SK-N-SH treated with all-trans-retinoic acid at 6 μM for 48 hours (cell line): ENCODE measurements around the gene PRMT5.

ENCODE experiments used
- ATAC-seq: fragments of 200-7000 bp; cut with Tn5 transposase; 3 replicates; pipeline ENCODE4 v1.9.1; 2020; ENCODE audit warnings: mild to moderate bottlenecking, moderate library complexity
- ARNTL ChIP-seq: fragments of 450-650 bp; formaldehyde crosslinking; IDR thresholded peaks from 2 replicates; pipeline ENCODE4 v1.5.0; 2020; ENCODE audit warnings: low read depth, mild to moderate bottlenecking, moderate library complexity, borderline replicate concordance
- BACH2 ChIP-seq: fragments of 250-450 bp; sonication (Bioruptor Pico); IDR thresholded peaks from 2 replicates; pipeline ENCODE4 v1.9.0; 2021; ENCODE audit warnings: mild to moderate bottlenecking, borderline replicate concordance
- CREB5 ChIP-seq: fragments of 250-450 bp; sonication (Bioruptor Pico); IDR thresholded peaks from 2 replicates; pipeline ENCODE4 v1.5.1; 2020; ENCODE audit warnings: low read depth, mild to moderate bottlenecking, moderate library complexity
- CSDC2 ChIP-seq: fragments of 250-450 bp; sonication (Bioruptor Pico); IDR thresholded peaks from 2 replicates; pipeline ENCODE4 v1.5.0; 2020; ENCODE audit warnings: mild to moderate bottlenecking, moderate library complexity
- CSRNP3 ChIP-seq: fragments of 250-450 bp; sonication (Bioruptor Pico); IDR thresholded peaks from 2 replicates; pipeline ENCODE4 v1.5.1; 2021; ENCODE audit warnings: mild to moderate bottlenecking, moderate library complexity
- ESRRG ChIP-seq: fragments of 250-450 bp; sonication (Bioruptor Pico); IDR thresholded peaks from 2 replicates; pipeline ENCODE4 v1.6.1; 2021; ENCODE audit warnings: mild to moderate bottlenecking
- GLIS3 ChIP-seq: fragments of 250-450 bp; sonication (Bioruptor Pico); IDR thresholded peaks from 2 replicates; pipeline ENCODE4 v1.5.0; 2020; ENCODE audit warnings: mild to moderate bottlenecking, moderate library complexity
- ISL1 ChIP-seq: fragments of 250-450 bp; sonication (Bioruptor Pico); IDR thresholded peaks from 2 replicates; pipeline ENCODE4 v2.1.2; 2022; ENCODE audit warnings: mild to moderate bottlenecking, moderate library complexity
- OSR1 ChIP-seq: fragments of 250-450 bp; sonication (Bioruptor Pico); IDR thresholded peaks from 2 replicates; pipeline ENCODE4 v1.8.0; 2022; ENCODE audit warnings: moderate library complexity, mild to moderate bottlenecking, inconsistent platforms
- PATZ1 ChIP-seq: fragments of 250-450 bp; sonication (Bioruptor Pico); IDR thresholded peaks from 2 replicates; pipeline ENCODE4 v1.8.0; 2020; ENCODE audit warnings: mild to moderate bottlenecking, moderate library complexity, borderline replicate concordance
- POU6F1 ChIP-seq: fragments of 250-450 bp; sonication (Bioruptor Pico); IDR thresholded peaks from 2 replicates; pipeline ENCODE4 v1.8.0; 2021; ENCODE audit warnings: low read depth, mild to moderate bottlenecking, moderate library complexity, borderline replicate concordance
- PPARA ChIP-seq: fragments of 250-450 bp; sonication (Bioruptor Pico); IDR thresholded peaks from 2 replicates; pipeline ENCODE4 v1.5.0; 2020; ENCODE audit warnings: mild to moderate bottlenecking, borderline replicate concordance
- RARB ChIP-seq: fragments of 250-450 bp; sonication (Bioruptor Pico); IDR thresholded peaks from 2 replicates; pipeline ENCODE4 v1.8.0; 2021; ENCODE audit warnings: mild to moderate bottlenecking, moderate library complexity
- TCF4 ChIP-seq: fragments of 250-450 bp; sonication (Bioruptor Pico); IDR thresholded peaks from 2 replicates; pipeline ENCODE4 v1.8.0; 2021; ENCODE audit warnings: mild to moderate bottlenecking, moderate library complexity, borderline replicate concordance
- TOX ChIP-seq: fragments of 250-450 bp; sonication (Bioruptor Pico); IDR thresholded peaks from 2 replicates; pipeline ENCODE4 v1.8.0; 2021; ENCODE audit warnings: mild to moderate bottlenecking, moderate library complexity, borderline replicate concordance
- TSHZ2 ChIP-seq: fragments of 250-450 bp; sonication (Bioruptor Pico); IDR thresholded peaks from 2 replicates; pipeline ENCODE4 v1.5.0; 2020; ENCODE audit warnings: mild to moderate bottlenecking, moderate library complexity
- ZC3H10 ChIP-seq: fragments of 250-450 bp; sonication (Bioruptor Pico); IDR thresholded peaks from 2 replicates; pipeline ENCODE4 v1.5.1; 2021; ENCODE audit warnings: mild to moderate bottlenecking, moderate library complexity
- ZFP3 ChIP-seq: fragments of 250-450 bp; sonication (Bioruptor Pico); IDR thresholded peaks from 2 replicates; pipeline ENCODE4 v1.5.0; 2020; ENCODE audit warnings: mild to moderate bottlenecking, moderate library complexity
- ZFP30 ChIP-seq: fragments of 450-650 bp; formaldehyde crosslinking; IDR thresholded peaks from 2 replicates; pipeline ENCODE4 v1.5.0; 2022; ENCODE audit warnings: mild to moderate bottlenecking, moderate library complexity
- ZNF70 ChIP-seq: fragments of 450-650 bp; formaldehyde crosslinking; IDR thresholded peaks from 2 replicates; pipeline ENCODE4 v1.5.0; 2020; ENCODE audit warnings: mild to moderate bottlenecking, moderate library complexity
- ZNF8 ChIP-seq: fragments of 450-650 bp; formaldehyde crosslinking; IDR thresholded peaks from 2 replicates; pipeline ENCODE4 v1.5.0; 2020; ENCODE audit warnings: mild to moderate bottlenecking, moderate library complexity

The PRMT5 gene

GRCh38 chr14:22884076-22884737 is 45.0 kb downstream of the PRMT5 start:
- TF ChIP-seq CSRNP3 (CRISPR knock-in tag): no peak
- no peak for TF ChIP-seq PATZ1 (CRISPR knock-in tag)
- TF ChIP-seq ARNTL (CRISPR knock-in tag): no peak
- no peak for TF ChIP-seq OSR1 (CRISPR knock-in tag)
- TF ChIP-seq POU6F1: no peak
- no peak for TF ChIP-seq CREB5 (CRISPR knock-in tag)
- no peak for TF ChIP-seq ZNF70 (CRISPR knock-in tag)
- no peak for TF ChIP-seq CSDC2
- TF ChIP-seq PPARA: no peak
- no peak for TF ChIP-seq ESRRG (CRISPR knock-in tag)
- no peak for TF ChIP-seq GLIS3 (CRISPR knock-in tag)
- no peak for TF ChIP-seq ISL1 (CRISPR knock-in tag)
- TF ChIP-seq RARB: no peak
- no peak for TF ChIP-seq TSHZ2
- no peak for TF ChIP-seq ZFP30 (CRISPR knock-in tag)
- no peak for TF ChIP-seq ZC3H10 (CRISPR knock-in tag)
- TF ChIP-seq TOX (CRISPR knock-in tag): no peak
- no peak for ATAC-seq

GRCh38 chr14:22883173-22883976 is 45.8 kb downstream of the PRMT5 start, which contains the start of gene REM2:
Gene REM2 (plus strand): TSS chr14:22883222. CDS start chr14:22883288, 66 bp downstream.
- no peak for ATAC-seq
- TF ChIP-seq ZNF8 (CRISPR knock-in tag) (no peak), TOX (CRISPR knock-in tag) (no peak), TCF4 (CRISPR knock-in tag) (no peak), ESRRG (CRISPR knock-in tag) (no peak), PATZ1 (CRISPR knock-in tag) (no peak), ZFP3 (CRISPR knock-in tag) (no peak), GLIS3 (CRISPR knock-in tag) (no peak), ARNTL (CRISPR knock-in tag) (no peak), CSRNP3 (CRISPR knock-in tag) (no peak), RARB (no peak), ZC3H10 (CRISPR knock-in tag) (no peak), ISL1 (CRISPR knock-in tag) (no peak), OSR1 (CRISPR knock-in tag) (no peak), CSDC2 (no peak), PPARA (no peak), BACH2 (CRISPR knock-in tag) (no peak), POU6F1 (no peak)
